H1 (cell line): ENCODE measurements around the gene LRRC10. TPM values are rescaled to one million over a fixed set of nuclear protein-coding genes. Genes with fewer than 3 reads are reported as not detected.

ENCODE experiments used
- CTCF ChIA-PET: fragments of 300-600 bp; sonication (Branson Sonifier 250); formaldehyde crosslinking; loops from one replicate; lab custom pipeline; 2021; ENCODE audit not compliant: partially characterized antibody; lab: Charles Lee
- POLR2A ChIA-PET: fragments of 300-600 bp; sonication (Branson Sonifier 250); formaldehyde crosslinking; loops from one replicate; lab custom pipeline; 2021; ENCODE audit warnings: inconsistent platforms; ENCODE audit not compliant: partially characterized antibody; lab: Charles Lee
- DNase-seq, 2 experiments: peaks; one replicate each; pipeline versions ENCODE4 v3.0.0 to v3.0.0-alpha.2; 2010 to 2022; ENCODE audit warnings: low spot score in 2 of 2, low read depth in 1 of 2, mixed read lengths in 1 of 2
- FAIRE-seq: peaks from 2 replicates; lab custom pipeline; 2011; peaks lifted over from hg19 to GRCh38; lab: Jason Lieb, UNC
- H2AFZ ChIP-seq: 2 replicates; pipeline ENCODE4 v1.8.1; 2012; ENCODE audit warnings: low read length, inconsistent platforms
- H2AK5ac ChIP-seq: 2 replicates; pipeline ENCODE4 v1.6.1; 2013; ENCODE audit warnings: low read depth, low read length
- H2BK120ac ChIP-seq: replicated peaks from 2 replicates; pipeline ENCODE3; 2013; ENCODE audit warnings: low read depth, low read length, inconsistent platforms
- H2BK12ac ChIP-seq: 2 replicates; pipeline ENCODE4 v1.6.1; 2013; ENCODE audit warnings: low read depth, low read length
- H2BK15ac ChIP-seq: 2 replicates; pipeline ENCODE4 v1.6.1; 2013; ENCODE audit warnings: low read length
- H2BK20ac ChIP-seq: 2 replicates; pipeline ENCODE4 v1.6.1; 2013; ENCODE audit warnings: low read length
- H2BK5ac ChIP-seq: 2 replicates; pipeline ENCODE4 v1.6.1; 2013; ENCODE audit warnings: low read depth, low read length
- H3K14ac ChIP-seq: 2 replicates; pipeline ENCODE4 v1.6.1; 2013; ENCODE audit warnings: inconsistent platforms; ENCODE audit not compliant: insufficient read length
- H3K18ac ChIP-seq: 2 replicates; pipeline ENCODE4 v1.6.1; 2013; ENCODE audit warnings: low read length; ENCODE audit errors: extremely low read depth
- H3K23ac ChIP-seq: 2 replicates; pipeline ENCODE4 v1.6.1; 2013; ENCODE audit warnings: inconsistent platforms; ENCODE audit not compliant: insufficient read length
- H3K23me2 ChIP-seq: 2 replicates; pipeline ENCODE4 v1.6.1; 2013; ENCODE audit warnings: low read depth, low read length
- H3K27ac ChIP-seq: 2 replicates; pipeline ENCODE4 v1.6.1; 2011; ENCODE audit warnings: low read depth, low read length, inconsistent platforms
- H3K27me3 ChIP-seq, 4 experiments: replicated peaks in 1 of 4; 1 replicate in 1 of 4; 2 replicates in 3 of 4; pipeline versions ENCODE4 v1.6.1 to v1.8.1; 2011 to 2013; ENCODE audit warnings: low read length in 3 of 4, mild to moderate bottlenecking in 3 of 4, inconsistent platforms in 2 of 4, mixed read lengths in 2 of 4, moderate library complexity in 1 of 4; ENCODE audit not compliant: control insufficient read depth in 3 of 4, insufficient read depth in 3 of 4; ENCODE audit errors: extremely low read depth in 1 of 4
- H3K36me3 ChIP-seq, 4 experiments: 2 replicates each; pipeline versions ENCODE4 v1.6.1 to v1.8.1; 2011 to 2013; ENCODE audit warnings: mild to moderate bottlenecking in 4 of 4, low read length in 3 of 4, moderate library complexity in 2 of 4, control low read depth in 1 of 4, inconsistent platforms in 1 of 4; ENCODE audit not compliant: insufficient read depth in 4 of 4, control insufficient read depth in 2 of 4
- H3K4ac ChIP-seq: replicated peaks from 2 replicates; pipeline ENCODE3; 2013; ENCODE audit warnings: low read length, low read depth, mixed read lengths, inconsistent platforms; ENCODE audit not compliant: insufficient read length
- H3K4me1 ChIP-seq, 4 experiments: replicated peaks in 1 of 4; 1 replicate in 1 of 4; 2 replicates in 3 of 4; pipeline versions ENCODE4 v1.6.1 to v1.8.1; 2011 to 2013; ENCODE audit warnings: low read length in 3 of 4, inconsistent platforms in 2 of 4, mixed read lengths in 1 of 4; ENCODE audit not compliant: insufficient read depth in 4 of 4, control insufficient read depth in 3 of 4
- H3K4me2 ChIP-seq, 2 experiments: 2 replicates each; pipeline versions ENCODE4 v1.6.1 to v1.8.1; 2011 to 2013; ENCODE audit warnings: low read depth in 2 of 2, low read length in 2 of 2, control low read depth in 1 of 2, inconsistent platforms in 1 of 2, mild to moderate bottlenecking in 1 of 2; ENCODE audit not compliant: insufficient read depth in 1 of 2
- H3K4me3 ChIP-seq, 4 experiments: fragments of 200-600, 300-600 bp in 1 of 4; sonication (generic), shearing (Covaris generic), sonication (Bioruptor Twin) in 1 of 4; 2 replicates each; pipeline versions ENCODE4 v1.5.1 to v1.8.1; 2011 to 2016; ENCODE audit warnings: low read length in 4 of 4, low read depth in 3 of 4, control low read depth in 2 of 4, inconsistent platforms in 2 of 4, mild to moderate bottlenecking in 2 of 4, mixed read lengths in 1 of 4, moderate library complexity in 1 of 4; ENCODE audit not compliant: insufficient read depth in 2 of 4; ENCODE audit errors: extremely low read depth in 1 of 4
- H3K56ac ChIP-seq: replicated peaks from 2 replicates; pipeline ENCODE3; 2013; ENCODE audit warnings: low read depth, mild to moderate bottlenecking, mixed read lengths, low read length, inconsistent platforms; ENCODE audit not compliant: insufficient read length
- H3K79me1 ChIP-seq: 2 replicates; pipeline ENCODE4 v1.6.1; 2013; ENCODE audit warnings: low read depth, low read length, control low read depth
- H3K79me2 ChIP-seq, 2 experiments: 2 replicates each; pipeline versions ENCODE4 v1.6.1 to v1.8.1; 2012 to 2013; ENCODE audit warnings: low read length in 2 of 2, mild to moderate bottlenecking in 2 of 2, inconsistent platforms in 1 of 2; ENCODE audit not compliant: insufficient read depth in 2 of 2, control insufficient read depth in 1 of 2
- H3K9ac ChIP-seq, 4 experiments: replicated peaks in 1 of 4; 1 replicate in 1 of 4; 2 replicates in 3 of 4; pipeline versions ENCODE4 v1.6.1 to v1.8.1; 2011 to 2013; ENCODE audit warnings: low read depth in 3 of 4, low read length in 3 of 4, control low read depth in 2 of 4, mild to moderate bottlenecking in 2 of 4, moderate library complexity in 2 of 4, inconsistent platforms in 1 of 4; ENCODE audit errors: extremely low read depth in 1 of 4
- H3K9me3 ChIP-seq, 2 experiments: 2 replicates each; pipeline versions ENCODE4 v1.6.1 to v1.8.1; 2012 to 2013; ENCODE audit warnings: mild to moderate bottlenecking in 2 of 2, moderate library complexity in 2 of 2, control low read depth in 1 of 2, inconsistent platforms in 1 of 2, low read depth in 1 of 2, low read length in 1 of 2, mixed read lengths in 1 of 2; ENCODE audit not compliant: insufficient read depth in 2 of 2
- H4K20me1 ChIP-seq, 2 experiments: replicated peaks in 1 of 2; 2 replicates each; pipeline versions ENCODE3 to v1.8.1; 2011 to 2013; ENCODE audit warnings: inconsistent platforms in 2 of 2, low read length in 2 of 2, mild to moderate bottlenecking in 1 of 2; ENCODE audit not compliant: insufficient read depth in 2 of 2, control insufficient read depth in 1 of 2
- H4K5ac ChIP-seq: 2 replicates; pipeline ENCODE4 v1.6.1; 2013; ENCODE audit warnings: low read length, low read depth, mixed read lengths, inconsistent platforms; ENCODE audit not compliant: insufficient read length
- H4K8ac ChIP-seq: 2 replicates; pipeline ENCODE4 v1.8.0; 2013; ENCODE audit warnings: mild to moderate bottlenecking, moderate library complexity, low read length, inconsistent platforms; ENCODE audit not compliant: insufficient read depth; ENCODE audit errors: extremely low read depth
- H4K91ac ChIP-seq: replicated peaks from 2 replicates; pipeline ENCODE3; 2013; ENCODE audit warnings: low read length, mixed read lengths, inconsistent platforms; ENCODE audit not compliant: insufficient read length
- CHD1 ChIP-seq: IDR thresholded peaks from 2 replicates; pipeline ENCODE4 v1.6.1; 2012; ENCODE audit warnings: low read depth, low read length, improper control_type of control experiment
- RAD21 ChIP-seq, 2 experiments: IDR thresholded peaks in 1 of 2; conservative IDR thresholded peaks in 1 of 2; 2 replicates each; pipeline ENCODE4 v1.6.1; 2011; ENCODE audit warnings: low read depth in 2 of 2, low read length in 2 of 2, improper control_type of control experiment in 1 of 2, inconsistent platforms in 1 of 2, mild to moderate bottlenecking in 1 of 2, moderate library complexity in 1 of 2
- WGBS, 2 experiments: shearing (Covaris generic) in 1 of 2; methylation state at CpG; one replicate each; pipeline versions ENCODE4 v1.1.6 to v1.1.7; 2013 to 2015; ENCODE audit warnings: low lambda C conversion rate in 2 of 2, mixed read lengths in 2 of 2, inconsistent platforms in 1 of 2, low coverage in 1 of 2, missing lambda C conversion rate in 1 of 2; ENCODE audit not compliant: insufficient replicate concordance in 2 of 2, insufficient coverage in 1 of 2, insufficient read length in 1 of 2; ENCODE audit errors: extremely low coverage in 1 of 2, missing lambda C conversion rate in 1 of 2; 5-methylcytosine and 5-hydroxymethylcytosine counted together
- polyA plus RNA-seq, 7 experiments: library from polyadenylated mRNA; depleted of rRNA in 3 of 7; stranded (reverse) in 5 of 7; unstranded in 2 of 7; fragments of >200 nt in 5 of 7; fragments of 200-250 nt in 2 of 7; gene quantifications; 1 replicate in 5 of 7; 2 replicates in 1 of 7; 4 replicates in 1 of 7; pipeline versions ENCODE4 v1.2.1 to v1.2.3, GENCODE V29; 2011 to 2013; ENCODE audit warnings: missing spikeins in 2 of 7, mixed read lengths in 2 of 7
- total RNA-seq: library from RNA; stranded (reverse); fragmentation: NEBNext Ultra II Directional; extraction: Animal tissue kit (Norgen Biotek cat#: 25700); gene quantifications from 2 replicates; pipeline ENCODE4 v1.2.1, GENCODE V29; 2021
- TF ChIP-seq, protein P1 (sequence below), 3 experiments: IDR thresholded peaks; 1 replicate in 2 of 3; 2 replicates in 1 of 3; pipeline versions ENCODE4 v1.5.1 to v1.6.1; 2011; ENCODE audit warnings: low read length in 3 of 3, mild to moderate bottlenecking in 3 of 3, inconsistent platforms in 2 of 3, low read depth in 1 of 3, moderate library complexity in 1 of 3; ENCODE audit not compliant: insufficient read depth in 1 of 3; ENCODE audit errors: control extremely low read depth in 1 of 3

Gene LRRC10
- total and polyA plus RNA-seq, 2 of the 8 experiments (the other 6 are each of a cell fraction or from before 2014, with no cell fraction given): not detected

DNA sequence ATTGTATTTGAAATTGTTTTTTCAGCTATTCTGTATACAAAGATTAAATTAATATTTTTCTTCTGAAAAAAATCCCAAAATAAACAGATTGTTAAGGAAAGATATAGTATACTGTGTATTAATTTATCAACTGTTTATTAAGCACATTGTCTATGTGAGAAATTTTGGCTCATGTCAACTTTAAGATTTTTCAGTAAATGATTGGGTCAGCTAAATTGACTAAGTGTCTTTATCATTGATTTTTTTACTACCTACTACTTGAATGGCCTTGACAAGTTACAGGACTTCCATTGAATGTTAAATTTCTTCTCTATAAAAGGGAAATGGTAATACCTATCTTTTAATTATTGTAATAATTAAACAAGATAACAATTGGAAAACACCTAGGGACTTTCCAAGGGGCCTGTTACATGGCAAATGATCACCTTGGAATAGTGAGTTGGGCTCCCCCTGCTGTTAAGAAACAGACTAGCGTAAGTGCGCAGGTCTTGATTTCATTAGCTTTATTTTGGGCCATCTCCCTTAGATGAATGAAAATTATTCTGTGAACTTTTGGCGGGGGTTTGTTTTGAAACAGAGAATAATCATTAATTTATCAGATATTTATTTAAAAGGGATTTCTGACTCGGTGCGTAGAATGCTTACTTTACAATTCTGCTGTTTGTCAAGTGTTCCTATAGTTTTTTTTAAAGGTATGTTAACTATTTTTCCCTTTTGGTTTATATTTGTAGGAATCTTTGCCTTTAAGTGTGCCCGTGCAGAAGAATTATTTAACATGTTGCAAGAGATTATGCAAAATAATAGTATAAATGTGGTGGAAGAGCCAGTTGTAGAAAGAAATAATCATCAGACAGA lies 39.9 kb downstream of the LRRC10 start:
- no peak overlapping the region for H3K4me2 ChIP-seq
- POLR2A ChIA-PET: interaction anchor here (0.7 to 2.3 kb wide), 5 partner anchors 9 to 212 kb away, joined by 3 to 11 read pairs (median 8); partner anchors contain the start of gene CCT2

More for the DNA sequence above, 39.9 kb downstream of the LRRC10 start:
- Histone ChIP-seq H4K20me1 (peaks cover 2% of the 10 kb centered on the region in 2 experiments), H2BK12ac (no peak overlapping the region), H3K23ac (no peak overlapping the region), H2BK15ac (no peak overlapping the region), H3K9ac (no peak overlapping the region), H3K4ac (no peak overlapping the region), H4K91ac (no peak overlapping the region), H3K79me1 (no peaks in the 10 kb centered on the region), H3K4me1 (no peaks in the 10 kb centered on the region), H2BK20ac (no peak overlapping the region), H3K27ac (no peak overlapping the region), H3K56ac (no peak overlapping the region), H4K8ac (no peak overlapping the region), H3K9me3 (no peaks in the 10 kb centered on the region), H3K79me2 (no peaks in the 10 kb centered on the region), H4K5ac (no peak overlapping the region), H2AFZ (no peak overlapping the region), H2BK5ac (no peak overlapping the region), H3K14ac (no peak overlapping the region), H2BK120ac (no peak overlapping the region), H3K4me3 (no peak overlapping the region), H3K27me3 (peaks cover 0 to 1% (median 0%) of the 10 kb centered on the region in 4 experiments; a peak in 1 of 7 replicates), H3K36me3 (peaks cover 14 to 36% (median 29%) of the 10 kb centered on the region in 4 experiments), H3K18ac (no peak overlapping the region), H2AK5ac (no peak overlapping the region), H3K23me2 (no peaks in the 10 kb centered on the region)
- TF ChIP-seq, protein P1, sequence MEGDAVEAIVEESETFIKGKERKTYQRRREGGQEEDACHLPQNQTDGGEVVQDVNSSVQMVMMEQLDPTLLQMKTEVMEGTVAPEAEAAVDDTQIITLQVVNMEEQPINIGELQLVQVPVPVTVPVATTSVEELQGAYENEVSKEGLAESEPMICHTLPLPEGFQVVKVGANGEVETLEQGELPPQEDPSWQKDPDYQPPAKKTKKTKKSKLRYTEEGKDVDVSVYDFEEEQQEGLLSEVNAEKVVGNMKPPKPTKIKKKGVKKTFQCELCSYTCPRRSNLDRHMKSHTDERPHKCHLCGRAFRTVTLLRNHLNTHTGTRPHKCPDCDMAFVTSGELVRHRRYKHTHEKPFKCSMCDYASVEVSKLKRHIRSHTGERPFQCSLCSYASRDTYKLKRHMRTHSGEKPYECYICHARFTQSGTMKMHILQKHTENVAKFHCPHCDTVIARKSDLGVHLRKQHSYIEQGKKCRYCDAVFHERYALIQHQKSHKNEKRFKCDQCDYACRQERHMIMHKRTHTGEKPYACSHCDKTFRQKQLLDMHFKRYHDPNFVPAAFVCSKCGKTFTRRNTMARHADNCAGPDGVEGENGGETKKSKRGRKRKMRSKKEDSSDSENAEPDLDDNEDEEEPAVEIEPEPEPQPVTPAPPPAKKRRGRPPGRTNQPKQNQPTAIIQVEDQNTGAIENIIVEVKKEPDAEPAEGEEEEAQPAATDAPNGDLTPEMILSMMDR (IDR thresholded peaks at IDR 0.05; ENCODE audit: control extremely low read depth in 1 of 3, insufficient read depth in 1 of 3, low read depth in 1 of 3, low read length in 3 of 3): peak in 2 of 3 experiments; percentile 72 to 76; a peak in 3 of 4 replicates
- TF ChIP-seq CHD1: no peak
- TF ChIP-seq RAD21 (IDR thresholded peaks at IDR 0.05 in 1 of 2, conservative IDR thresholded peaks at IDR 0.05 in 1 of 2; ENCODE audit: low read depth in 2 of 2, low read length in 2 of 2): peak; percentile 79
- CTCF ChIA-PET: interaction anchor here (0.6 to 8.7 kb wide), 45 partner anchors 9 to 283 kb away, joined by 3 to 69 read pairs (median 6); partner anchors contain the start of genes CCT2, FRS2 and LYZ
- DNase-seq (peak in 1 of 2 experiments; percentile 63), FAIRE-seq (peak; percentile 72)
- WGBS, 2 experiments: 60% methylated on average over 6 of the region's 6 CpGs; no CpG with 5 or more reads in 1 of the 2 experiments
